ENCODE measurements around the gene HECTD4.
A peak's percentile ranks its signal among the peaks of the same experiment; 100 is the strongest.
"Not testable (repeated sequence)": the region's sequence is repeated elsewhere in the genome, so short reads cannot be mapped to it uniquely, and the experiment has no call there.

HECTD4 gene

DNA sequence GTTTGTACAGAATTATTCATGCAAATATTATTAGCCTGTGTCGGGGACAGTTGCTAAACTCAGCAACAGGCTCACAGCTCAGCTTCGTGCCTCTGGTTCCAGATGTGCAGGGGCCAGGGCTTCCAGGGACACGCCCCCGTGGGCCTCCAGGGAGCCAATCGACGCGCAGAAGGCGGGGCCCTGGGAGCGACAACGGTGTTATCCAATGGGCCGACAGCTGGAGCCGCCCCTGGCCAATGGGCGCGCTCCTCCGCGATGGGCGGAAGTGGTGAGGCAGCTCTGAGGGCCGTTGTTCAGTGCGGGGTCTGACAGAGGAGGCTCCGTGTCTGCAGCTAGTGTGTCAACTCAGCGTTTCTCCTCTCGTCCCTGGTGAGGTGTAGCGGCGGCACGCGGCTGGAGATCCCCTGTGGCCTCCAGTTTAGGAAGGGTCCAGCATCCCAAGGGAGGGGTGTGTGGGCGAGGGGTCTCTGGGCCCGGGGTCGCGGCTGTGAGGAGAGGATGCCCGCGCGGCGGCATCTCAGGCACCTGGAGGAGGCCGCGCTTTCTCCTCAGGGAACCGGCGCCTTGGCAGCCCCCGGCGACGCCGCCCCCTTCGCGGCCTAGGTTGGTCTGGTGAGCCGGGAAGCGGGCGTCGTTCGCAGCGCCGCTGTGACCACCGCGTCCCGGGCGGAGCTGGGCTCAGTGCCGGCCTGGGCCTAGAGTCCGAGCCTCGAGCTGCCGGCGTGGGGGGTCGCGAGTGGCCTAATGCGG is 256.8 kb downstream of the HECTD4 start, which contains the start of gene TRAFD1:
Gene TRAFD1, plus strand, starts transcription at position 311 of the 750 bp plus-strand sequence. CDS start 4,963 bp downstream, outside the sequence.
- DNase-seq (ENCODE audit: low read depth in 2 of 2, low spot score in 1 of 2) = peak; percentile 94 to 96

DNA sequence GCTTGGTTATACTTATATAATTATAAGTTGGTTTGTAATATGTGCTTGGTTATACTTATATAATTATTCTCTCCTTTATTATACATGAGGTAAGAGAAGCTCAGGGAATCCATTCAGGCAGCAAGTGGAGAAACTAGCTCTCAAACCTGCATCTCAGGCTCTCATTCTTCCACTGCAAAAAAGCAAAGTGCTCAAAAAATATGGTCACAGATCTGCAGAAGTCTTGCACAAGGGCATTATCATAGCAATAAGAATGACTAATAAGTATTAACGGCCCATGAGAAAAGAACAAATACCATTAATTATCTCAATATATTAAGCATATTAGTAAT is 257.3 kb downstream of the HECTD4 start:
- DNase-seq (ENCODE audit: low read depth in 2 of 2, low spot score in 1 of 2) = no peak

DNA sequence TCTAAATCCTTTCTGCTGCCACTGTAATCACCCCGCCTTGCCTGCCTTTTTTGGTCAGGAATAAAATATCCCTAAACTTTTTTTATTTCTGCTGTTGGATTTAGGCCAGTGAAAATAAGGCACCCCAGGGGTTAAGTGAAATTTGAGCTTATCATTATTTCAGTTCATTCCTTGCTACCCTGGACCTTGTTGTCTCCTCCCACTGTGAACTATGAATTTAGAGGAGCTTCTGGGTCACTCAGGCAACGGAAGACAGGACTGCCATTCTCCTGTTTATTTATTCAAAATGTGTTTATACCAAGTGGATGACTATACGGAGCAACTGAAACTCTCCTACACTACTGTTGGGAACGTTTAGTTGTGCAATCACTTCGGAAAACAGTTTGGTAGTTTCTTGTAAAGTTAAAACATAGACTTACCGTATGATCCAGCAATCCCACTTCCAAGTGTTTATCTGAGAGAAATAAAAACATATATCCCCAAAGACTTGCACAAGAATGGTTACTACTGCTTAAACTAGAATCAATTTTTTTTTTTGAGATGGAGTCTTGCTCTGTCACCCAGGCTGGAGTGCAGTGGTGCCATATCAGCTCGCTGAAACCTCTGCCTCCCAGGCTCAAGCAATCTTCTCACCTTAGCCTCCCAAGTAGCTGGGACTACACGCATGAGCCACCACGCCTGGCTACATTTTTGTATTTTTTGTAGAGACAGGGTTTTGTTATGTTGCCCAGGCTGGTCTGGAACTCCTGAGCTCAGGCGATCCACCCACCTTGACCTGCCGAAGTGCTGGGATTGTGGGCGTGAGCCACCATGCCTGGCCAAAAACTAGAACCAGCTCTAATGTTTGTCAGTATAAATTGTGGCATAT is 259.2 kb downstream of the HECTD4 start:
- DNase-seq (ENCODE audit: low read depth in 2 of 2, low spot score in 1 of 2) = no peak

DNA sequence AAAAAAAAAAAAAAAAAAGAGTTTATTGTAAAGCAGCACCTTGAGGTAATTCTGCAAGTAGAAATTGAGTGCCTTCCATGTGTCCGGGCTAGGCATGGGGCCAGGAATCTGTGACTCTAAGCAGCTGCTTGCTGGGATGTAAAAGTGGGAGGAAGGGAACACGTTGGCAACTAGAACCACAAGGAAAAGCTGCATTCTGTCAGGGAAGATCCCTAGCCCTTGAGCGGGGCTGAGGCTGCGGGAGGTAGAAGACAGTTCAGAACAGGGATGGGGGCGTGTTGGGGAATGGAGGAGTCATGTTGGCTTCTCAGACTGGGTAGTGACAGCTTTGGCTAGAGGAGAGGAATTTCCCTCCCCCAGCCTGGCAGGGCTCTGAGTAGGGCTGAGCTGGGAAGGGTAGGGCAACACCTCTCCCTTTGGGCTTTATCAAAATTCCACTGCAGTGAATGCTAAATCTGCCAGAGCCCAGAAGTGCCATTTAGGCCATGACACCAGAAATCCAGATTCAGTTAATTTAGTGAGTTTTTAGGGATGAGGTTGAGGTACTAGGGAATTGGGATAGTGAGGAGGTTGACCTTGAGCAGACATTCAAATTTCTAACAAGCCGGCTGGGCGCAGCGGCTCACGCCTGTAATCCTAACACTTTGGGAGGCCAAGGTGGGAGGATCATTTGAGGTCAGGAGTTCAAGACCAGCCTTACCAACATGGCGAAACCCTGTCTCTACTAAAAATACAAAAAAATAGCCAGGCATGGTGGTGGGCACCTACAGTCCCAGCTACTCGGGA is 260.3 kb downstream of the HECTD4 start:
- DNase-seq (ENCODE audit: low read depth in 2 of 2, low spot score in 1 of 2) = no peak

DNA sequence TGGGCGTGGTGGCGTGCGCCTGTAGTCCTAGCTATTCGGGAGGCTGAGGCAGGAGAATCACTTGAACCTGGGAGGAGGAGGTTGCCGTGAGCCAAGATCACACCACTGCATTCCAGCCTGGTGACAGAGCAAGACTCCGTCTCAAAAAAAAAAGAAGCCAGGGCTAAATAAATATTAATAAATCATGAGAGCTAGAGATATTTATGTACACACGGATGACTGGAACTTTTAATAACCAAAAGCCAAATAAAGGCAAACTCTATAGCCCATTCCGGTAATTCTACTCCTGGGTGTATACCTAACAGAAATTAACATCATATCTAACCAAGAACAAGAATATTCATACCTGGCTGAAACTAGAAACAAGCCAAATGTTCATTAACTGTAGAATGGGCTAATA is 264.5 kb downstream of the HECTD4 start:
- DNase-seq (ENCODE audit: low read depth in 2 of 2, low spot score in 1 of 2) = no peak

DNA sequence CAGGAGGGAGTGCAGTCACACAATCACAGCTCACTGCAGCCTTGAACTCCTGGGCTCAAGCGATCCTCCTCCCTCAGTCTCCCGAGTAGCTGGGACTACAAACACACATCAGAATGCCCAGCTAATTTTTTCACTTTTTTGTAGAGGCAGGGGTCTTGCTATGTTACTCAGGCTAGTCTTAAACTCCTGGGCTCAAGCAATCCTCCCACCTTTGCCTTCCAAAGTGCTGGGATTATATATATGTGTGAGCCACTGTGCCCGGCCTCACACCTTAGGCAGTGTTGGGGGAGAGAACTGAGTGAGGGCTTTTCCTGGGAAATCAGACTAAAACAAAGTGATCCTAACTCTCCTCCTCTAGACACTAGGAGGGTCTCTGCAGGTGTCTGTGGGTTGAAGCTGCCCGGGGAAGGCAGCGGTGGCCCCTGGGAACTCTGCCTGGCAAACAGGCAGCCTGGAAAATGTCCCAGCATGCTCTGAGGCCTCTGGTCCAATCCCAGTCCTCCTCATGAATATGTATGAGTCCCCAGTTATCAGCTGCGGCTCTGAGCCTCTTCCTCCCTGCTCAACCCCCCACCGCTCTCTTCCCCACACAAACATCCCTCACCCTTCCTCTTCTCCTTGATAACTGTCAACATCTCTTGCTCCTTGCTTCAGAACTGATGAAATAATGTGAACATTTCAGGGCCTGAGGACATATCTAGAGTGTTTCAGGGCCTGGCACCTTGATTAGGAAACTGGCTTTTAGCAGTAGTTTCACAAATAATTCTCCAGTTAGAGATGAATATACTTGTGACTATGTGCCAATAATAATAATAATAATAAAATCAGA is 265.8 kb downstream of the HECTD4 start:
- DNase-seq (ENCODE audit: low read depth in 2 of 2, low spot score in 1 of 2) = no peak

DNA sequence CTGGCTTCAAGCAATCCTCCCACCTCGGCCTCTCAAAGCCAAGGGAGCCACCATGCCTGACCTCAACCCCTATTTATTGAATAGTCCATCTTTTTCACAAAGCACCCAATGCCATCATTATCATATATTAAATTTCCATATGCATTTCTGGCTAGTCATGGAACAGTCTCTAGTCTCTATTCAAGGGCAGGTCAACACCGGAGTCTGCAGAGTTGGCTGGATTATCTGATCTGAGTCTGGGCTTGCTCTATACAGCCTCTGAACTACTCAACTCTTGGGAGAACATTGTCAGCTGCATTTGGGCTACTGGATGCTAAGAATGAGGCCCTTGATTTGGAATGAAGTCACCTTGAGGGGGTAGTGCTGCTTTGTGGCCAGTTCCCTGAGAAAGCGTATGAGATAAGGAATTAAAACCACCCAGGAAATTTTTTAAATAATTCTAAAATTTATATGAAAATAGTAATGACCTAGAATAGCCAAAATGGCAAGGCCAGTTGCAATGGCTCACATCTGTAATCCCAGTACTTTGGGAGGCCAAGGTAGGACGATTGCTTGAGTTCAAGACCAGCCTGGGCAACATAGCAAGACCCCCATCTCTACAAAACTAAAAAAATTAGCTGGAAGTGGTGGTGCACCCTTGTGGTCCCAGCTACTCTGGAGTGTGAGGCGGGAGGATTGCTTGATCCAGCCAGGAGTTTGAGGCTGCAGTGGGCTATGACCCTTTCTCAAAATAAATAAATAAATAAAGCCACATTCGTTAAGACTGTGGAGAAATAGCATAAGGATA is 266.8 kb downstream of the HECTD4 start:
- no peak for DNase-seq (ENCODE audit: low read depth in 2 of 2, low spot score in 1 of 2)

DNA sequence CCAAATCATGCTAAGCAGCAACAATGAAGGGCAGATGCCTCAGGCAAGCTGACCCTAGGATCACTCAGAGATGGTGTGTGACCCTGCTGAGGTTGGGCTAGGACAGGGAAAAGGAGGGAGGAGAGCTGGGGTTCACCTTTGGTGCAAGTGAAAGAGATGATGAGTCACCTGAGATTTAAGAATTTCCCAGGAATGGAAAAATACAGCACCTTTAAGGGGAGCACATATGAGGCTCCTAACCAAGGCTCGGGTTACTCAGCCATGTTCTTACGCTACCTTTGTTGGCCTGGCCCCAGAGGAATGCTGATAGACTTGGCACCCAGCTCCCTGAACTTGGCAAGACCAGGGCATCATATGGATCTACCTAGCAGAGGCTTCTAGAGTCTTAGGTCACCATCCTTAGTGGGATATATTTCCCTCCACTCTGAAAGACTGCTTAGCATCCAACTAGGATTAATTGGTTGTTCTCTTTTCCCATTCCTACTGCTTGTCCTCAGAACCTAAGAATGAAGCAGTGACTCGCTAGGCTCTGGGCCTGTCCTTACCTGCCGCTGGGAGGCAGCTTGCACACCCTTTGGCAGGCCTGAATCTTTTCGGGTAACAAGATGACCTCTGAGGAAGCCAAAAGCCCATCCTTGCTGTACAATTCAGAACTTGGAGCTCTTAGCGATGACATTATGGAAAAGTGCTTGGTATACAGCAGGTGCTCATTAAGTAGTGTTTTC is 269.7 kb downstream of the HECTD4 start:
- DNase-seq (ENCODE audit: low read depth in 2 of 2, low spot score in 1 of 2) = no peak

DNA sequence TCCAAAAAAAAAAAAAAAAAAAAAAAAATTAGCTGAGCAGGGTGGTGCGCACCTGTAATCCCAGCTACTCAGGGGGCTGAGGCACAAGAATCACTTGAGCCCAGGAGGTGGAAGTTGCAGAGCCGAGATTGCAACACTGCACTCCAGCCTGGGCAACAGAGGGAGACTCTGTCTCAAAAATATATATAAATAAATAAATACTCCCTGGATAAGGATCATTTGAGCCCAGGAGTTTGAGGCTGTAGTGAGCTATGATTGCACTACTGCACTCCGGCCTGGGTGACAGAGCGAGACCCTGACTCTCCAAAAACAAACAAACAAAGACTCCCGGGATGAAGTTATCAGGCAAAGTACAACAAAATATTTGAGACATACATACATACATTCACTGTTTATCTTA is 270.3 kb downstream of the HECTD4 start:
- DNase-seq (ENCODE audit: low read depth in 2 of 2, low spot score in 1 of 2) = no peak

DNA sequence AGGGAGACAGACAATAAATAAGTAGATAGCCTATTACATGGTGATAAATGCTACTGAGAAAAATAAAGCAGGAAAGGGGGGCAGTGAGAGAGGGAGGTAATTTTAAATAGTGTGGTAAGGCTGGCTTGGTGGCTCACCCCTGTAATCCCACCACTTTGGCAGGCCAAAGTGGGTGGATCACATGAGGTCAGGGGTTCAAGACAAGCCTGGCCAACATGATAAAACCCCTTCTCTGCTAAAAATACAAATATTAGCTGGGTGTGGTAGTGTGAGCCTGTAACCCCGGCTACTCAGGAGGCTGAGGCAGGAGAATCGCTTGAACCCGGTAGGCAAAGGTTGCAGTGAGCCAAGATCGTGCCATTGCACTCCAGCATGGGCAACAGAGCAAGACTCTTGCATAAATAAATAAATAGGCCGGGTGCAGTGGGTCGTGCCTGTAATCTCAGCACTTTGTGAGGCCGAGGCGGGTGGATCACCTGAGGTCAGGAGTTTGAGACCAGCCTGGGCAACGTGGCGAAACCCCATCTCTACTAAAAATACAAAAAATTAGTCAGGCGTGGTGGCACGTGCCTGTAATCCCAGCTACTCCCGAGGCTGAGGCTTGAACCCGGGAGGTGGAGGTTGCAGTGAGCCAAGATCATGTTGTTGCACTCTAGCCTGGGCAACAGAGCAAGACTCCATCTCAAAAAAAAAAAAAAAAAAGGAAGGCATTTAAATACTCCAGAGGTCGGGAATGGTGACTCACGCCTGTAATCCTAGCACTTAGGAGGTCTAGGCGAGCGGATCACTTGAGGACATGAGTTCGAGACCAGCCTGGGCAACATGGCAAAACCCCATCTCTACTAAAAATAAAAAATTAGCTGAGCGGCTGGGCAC is 271.2 kb downstream of the HECTD4 start:
- DNase-seq (ENCODE audit: low read depth in 2 of 2, low spot score in 1 of 2) = not testable (repeated sequence)
